ENCODE results near the gene LCE6A.

GRCh38 chr1:152824964-152825363, 17.7 kb upstream of the LCE6A start:
- TF ChIP-seq CTCF (IDR thresholded peaks at IDR 0.05) (no peak), EZH2phosphoT487 (IDR thresholded peaks at IDR 0.05) (no peak), EZH2 (IDR thresholded peaks at IDR 0.05) (no peak)
